K562 (cell line): ENCODE results near the gene HAUS5. TPM values are rescaled to one million over a fixed set of nuclear protein-coding genes. Genes with fewer than 3 reads are reported as not detected.

Source experiments
- BCL6 ChIP-seq: fragments of 250-450 bp; sonication (Bioruptor Pico); IDR thresholded peaks from 2 replicates; pipeline ENCODE4 v1.4.0; 2020
- NEUROD1 ChIP-seq: fragments of 150-350 bp; IDR thresholded peaks from 2 replicates; pipeline ENCODE4 v1.6.1; 2014; ENCODE audit warnings: borderline replicate concordance, low read length, low read depth; ENCODE audit not compliant: partially characterized antibody
- RERE ChIP-seq: sonication (generic); formaldehyde crosslinking; IDR thresholded peaks from 2 replicates; pipeline ENCODE4 v1.8.0; 2023; ENCODE audit warnings: missing genetic modification reagents, mild to moderate bottlenecking, borderline replicate concordance
- polyA plus RNA-seq, 8 experiments: library from polyadenylated mRNA; depleted of rRNA in 4 of 8; stranded (reverse) in 5 of 8; unstranded in 3 of 8; fragments of >200 nt; fragmentation: Nextera tagmentation in 2 of 8; fragmentation: Illumina TruSeq in 1 of 8; extraction: Ambion mirVana in 2 of 8; extraction: Trizol in 1 of 8; gene quantifications; 2 replicates each; pipeline versions ENCODE4 v1.2.1 to v1.2.3, GENCODE V29; 2011 to 2014; ENCODE audit warnings: inconsistent platforms in 1 of 8, missing spikeins in 1 of 8
- total RNA-seq, 7 experiments: library from RNA; depleted of rRNA in 6 of 7; stranded (reverse); fragments of >200 nt in 6 of 7; fragmentation: Illumina TruSeq in 2 of 7; extraction: Trizol in 2 of 7; gene quantifications; 2 replicates each; pipeline versions ENCODE4 v1.2.1 to v1.2.3, GENCODE V29; 2011 to 2021; ENCODE audit warnings: low replicate concordance in 1 of 7
- TF ChIP-seq, protein P1 (sequence below): fragments of 200-600 bp; sonication (generic); IDR thresholded peaks from one replicate; pipeline ENCODE4 v1.6.1; 2012; ENCODE audit warnings: mild to moderate bottlenecking, low read depth, low read length, inconsistent platforms

The HAUS5 gene
- total and polyA plus RNA-seq, 9 of the 15 experiments (the other 6 are each of a cell fraction or from before 2014, with no cell fraction given) = 3.5 to 41.3 (median 14.2) TPM

DNA sequence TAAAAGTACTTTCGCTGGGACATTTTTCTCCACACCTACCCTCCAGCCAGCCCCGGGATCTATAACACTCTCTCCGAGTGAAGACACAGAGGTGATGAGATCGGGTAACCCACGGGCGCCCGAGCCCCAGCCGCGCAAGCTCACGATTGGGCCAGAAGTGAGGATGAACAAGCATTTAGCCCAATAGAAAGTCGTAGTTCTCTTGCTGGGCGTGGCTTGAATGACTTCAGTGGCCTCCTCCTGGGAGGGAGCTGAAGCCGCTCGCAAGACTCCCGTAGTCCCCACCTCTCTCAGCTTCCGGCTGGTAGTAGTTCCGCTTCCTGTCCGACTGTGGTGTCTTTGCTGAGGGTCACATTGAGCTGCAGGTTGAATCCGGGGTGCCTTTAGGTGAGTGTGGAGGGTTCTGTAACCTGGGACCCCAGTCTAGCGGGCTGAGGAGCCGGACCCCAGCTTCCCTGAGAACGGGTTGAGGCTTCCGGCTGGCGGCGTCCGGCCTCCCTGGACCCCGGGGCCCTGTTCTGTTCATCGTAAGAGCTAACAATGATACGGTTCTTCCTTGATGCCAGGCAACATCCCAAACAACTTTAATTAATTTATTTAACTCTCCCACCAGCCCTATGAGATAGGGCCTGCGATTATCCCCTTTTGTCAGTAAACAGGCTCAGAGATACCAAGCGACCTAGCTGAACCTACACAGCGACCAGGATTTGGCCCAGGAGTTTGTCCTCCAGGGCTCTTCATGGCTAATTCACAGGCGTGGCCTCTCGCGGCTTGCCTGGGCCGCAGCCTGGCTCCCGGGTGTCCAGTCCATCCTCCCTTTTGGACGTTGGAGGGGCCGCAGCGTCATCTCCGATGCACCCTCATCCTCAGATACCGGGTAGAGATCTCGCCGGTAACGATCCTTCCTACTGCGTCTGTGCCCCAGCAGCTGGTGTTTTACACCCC, 35.8 kb downstream of the HAUS5 start, which contains the start of gene COX6B1 (continued):
- TF ChIP-seq, protein P1, sequence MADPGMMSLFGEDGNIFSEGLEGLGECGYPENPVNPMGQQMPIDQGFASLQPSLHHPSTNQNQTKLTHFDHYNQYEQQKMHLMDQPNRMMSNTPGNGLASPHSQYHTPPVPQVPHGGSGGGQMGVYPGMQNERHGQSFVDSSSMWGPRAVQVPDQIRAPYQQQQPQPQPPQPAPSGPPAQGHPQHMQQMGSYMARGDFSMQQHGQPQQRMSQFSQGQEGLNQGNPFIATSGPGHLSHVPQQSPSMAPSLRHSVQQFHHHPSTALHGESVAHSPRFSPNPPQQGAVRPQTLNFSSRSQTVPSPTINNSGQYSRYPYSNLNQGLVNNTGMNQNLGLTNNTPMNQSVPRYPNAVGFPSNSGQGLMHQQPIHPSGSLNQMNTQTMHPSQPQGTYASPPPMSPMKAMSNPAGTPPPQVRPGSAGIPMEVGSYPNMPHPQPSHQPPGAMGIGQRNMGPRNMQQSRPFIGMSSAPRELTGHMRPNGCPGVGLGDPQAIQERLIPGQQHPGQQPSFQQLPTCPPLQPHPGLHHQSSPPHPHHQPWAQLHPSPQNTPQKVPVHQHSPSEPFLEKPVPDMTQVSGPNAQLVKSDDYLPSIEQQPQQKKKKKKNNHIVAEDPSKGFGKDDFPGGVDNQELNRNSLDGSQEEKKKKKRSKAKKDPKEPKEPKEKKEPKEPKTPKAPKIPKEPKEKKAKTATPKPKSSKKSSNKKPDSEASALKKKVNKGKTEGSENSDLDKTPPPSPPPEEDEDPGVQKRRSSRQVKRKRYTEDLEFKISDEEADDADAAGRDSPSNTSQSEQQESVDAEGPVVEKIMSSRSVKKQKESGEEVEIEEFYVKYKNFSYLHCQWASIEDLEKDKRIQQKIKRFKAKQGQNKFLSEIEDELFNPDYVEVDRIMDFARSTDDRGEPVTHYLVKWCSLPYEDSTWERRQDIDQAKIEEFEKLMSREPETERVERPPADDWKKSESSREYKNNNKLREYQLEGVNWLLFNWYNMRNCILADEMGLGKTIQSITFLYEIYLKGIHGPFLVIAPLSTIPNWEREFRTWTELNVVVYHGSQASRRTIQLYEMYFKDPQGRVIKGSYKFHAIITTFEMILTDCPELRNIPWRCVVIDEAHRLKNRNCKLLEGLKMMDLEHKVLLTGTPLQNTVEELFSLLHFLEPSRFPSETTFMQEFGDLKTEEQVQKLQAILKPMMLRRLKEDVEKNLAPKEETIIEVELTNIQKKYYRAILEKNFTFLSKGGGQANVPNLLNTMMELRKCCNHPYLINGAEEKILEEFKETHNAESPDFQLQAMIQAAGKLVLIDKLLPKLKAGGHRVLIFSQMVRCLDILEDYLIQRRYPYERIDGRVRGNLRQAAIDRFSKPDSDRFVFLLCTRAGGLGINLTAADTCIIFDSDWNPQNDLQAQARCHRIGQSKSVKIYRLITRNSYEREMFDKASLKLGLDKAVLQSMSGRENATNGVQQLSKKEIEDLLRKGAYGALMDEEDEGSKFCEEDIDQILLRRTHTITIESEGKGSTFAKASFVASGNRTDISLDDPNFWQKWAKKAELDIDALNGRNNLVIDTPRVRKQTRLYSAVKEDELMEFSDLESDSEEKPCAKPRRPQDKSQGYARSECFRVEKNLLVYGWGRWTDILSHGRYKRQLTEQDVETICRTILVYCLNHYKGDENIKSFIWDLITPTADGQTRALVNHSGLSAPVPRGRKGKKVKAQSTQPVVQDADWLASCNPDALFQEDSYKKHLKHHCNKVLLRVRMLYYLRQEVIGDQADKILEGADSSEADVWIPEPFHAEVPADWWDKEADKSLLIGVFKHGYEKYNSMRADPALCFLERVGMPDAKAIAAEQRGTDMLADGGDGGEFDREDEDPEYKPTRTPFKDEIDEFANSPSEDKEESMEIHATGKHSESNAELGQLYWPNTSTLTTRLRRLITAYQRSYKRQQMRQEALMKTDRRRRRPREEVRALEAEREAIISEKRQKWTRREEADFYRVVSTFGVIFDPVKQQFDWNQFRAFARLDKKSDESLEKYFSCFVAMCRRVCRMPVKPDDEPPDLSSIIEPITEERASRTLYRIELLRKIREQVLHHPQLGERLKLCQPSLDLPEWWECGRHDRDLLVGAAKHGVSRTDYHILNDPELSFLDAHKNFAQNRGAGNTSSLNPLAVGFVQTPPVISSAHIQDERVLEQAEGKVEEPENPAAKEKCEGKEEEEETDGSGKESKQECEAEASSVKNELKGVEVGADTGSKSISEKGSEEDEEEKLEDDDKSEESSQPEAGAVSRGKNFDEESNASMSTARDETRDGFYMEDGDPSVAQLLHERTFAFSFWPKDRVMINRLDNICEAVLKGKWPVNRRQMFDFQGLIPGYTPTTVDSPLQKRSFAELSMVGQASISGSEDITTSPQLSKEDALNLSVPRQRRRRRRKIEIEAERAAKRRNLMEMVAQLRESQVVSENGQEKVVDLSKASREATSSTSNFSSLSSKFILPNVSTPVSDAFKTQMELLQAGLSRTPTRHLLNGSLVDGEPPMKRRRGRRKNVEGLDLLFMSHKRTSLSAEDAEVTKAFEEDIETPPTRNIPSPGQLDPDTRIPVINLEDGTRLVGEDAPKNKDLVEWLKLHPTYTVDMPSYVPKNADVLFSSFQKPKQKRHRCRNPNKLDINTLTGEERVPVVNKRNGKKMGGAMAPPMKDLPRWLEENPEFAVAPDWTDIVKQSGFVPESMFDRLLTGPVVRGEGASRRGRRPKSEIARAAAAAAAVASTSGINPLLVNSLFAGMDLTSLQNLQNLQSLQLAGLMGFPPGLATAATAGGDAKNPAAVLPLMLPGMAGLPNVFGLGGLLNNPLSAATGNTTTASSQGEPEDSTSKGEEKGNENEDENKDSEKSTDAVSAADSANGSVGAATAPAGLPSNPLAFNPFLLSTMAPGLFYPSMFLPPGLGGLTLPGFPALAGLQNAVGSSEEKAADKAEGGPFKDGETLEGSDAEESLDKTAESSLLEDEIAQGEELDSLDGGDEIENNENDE = no peak
- TF ChIP-seq BCL6 (CRISPR knock-in tag) = no peak
- peak; percentile 69 for TF ChIP-seq NEUROD1
- TF ChIP-seq RERE (CRISPR knock-in tag) = no peak
